GM12801 (cell line): Measurements from ENCODE around the gene WEE2.

Experiments used
- TF ChIP-seq, protein P1 (sequence below): IDR thresholded peaks from one replicate; pipeline ENCODE4 v1.5.1; 2011; ENCODE audit warnings: control low read depth; ENCODE audit not compliant: insufficient read length; ENCODE audit errors: extremely low read depth

WEE2 gene

DNA sequence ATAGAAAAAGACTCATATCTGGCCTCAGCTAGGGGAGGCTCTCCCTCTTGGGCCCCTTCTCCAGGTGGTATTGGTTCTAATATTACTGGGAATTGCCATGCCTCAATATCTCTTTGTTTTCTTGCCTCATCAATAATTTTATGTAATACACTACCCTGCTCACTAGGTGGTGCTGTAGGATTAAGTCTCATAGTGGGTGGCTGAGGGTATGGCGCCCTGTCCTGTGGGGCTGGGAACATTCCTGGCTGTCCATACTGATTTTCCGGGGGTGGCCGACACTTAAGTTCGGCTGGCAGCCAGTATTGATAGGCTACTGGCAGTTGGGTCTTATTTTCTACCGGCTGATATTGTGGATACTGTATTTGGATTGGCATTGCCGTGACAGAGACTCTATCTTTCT, 46.8 kb downstream of the WEE2 start:
- TF ChIP-seq, protein P1, sequence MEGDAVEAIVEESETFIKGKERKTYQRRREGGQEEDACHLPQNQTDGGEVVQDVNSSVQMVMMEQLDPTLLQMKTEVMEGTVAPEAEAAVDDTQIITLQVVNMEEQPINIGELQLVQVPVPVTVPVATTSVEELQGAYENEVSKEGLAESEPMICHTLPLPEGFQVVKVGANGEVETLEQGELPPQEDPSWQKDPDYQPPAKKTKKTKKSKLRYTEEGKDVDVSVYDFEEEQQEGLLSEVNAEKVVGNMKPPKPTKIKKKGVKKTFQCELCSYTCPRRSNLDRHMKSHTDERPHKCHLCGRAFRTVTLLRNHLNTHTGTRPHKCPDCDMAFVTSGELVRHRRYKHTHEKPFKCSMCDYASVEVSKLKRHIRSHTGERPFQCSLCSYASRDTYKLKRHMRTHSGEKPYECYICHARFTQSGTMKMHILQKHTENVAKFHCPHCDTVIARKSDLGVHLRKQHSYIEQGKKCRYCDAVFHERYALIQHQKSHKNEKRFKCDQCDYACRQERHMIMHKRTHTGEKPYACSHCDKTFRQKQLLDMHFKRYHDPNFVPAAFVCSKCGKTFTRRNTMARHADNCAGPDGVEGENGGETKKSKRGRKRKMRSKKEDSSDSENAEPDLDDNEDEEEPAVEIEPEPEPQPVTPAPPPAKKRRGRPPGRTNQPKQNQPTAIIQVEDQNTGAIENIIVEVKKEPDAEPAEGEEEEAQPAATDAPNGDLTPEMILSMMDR = no peak

DNA sequence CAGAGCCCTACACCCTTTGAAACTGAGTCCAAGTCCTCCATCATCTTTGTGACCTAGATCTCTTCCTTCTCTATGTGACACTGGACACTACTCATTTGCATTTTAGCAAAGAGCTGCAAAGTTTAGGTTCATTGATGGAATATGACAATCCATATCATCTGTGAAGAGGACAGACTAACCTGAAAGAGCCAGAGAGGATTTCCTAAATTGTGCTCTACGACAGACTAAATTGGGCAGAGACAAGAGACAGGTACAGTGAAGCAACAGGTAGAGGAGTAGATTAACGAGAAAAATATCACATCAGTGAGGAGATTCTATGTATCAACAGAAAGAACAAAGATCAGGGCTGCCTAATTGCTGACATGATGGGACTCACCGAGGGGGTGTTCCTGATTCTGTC, 55.6 kb downstream of the WEE2 start, which contains the start of gene TAS2R3:
TSS of gene TAS2R3 (plus strand) at position 301 of the 400 bp plus-strand sequence. CDS start at position 363, 62 bp downstream.
- TF ChIP-seq, protein P1 = no peak

DNA sequence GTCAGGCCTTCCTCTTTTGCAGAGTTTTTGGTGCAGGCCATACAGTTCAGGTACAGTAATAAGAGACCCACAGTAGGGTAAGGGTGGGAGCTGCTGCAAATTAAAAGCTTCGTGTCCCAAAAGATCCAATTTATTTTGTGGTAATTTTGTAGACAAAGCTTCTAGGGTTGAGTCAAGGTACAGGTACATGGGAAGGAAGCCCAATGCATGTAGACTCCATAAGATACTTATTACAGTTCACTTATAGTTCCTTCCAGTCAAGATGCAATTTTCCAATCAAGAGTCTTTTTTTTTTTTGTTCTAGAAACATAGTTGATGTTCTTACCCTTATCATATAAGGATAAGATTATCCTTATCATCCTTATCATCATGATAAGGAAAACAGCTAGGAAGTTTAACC, 68.2 kb downstream of the WEE2 start, which contains the start of gene TAS2R4:
TSS of gene TAS2R4 (plus strand) at position 301 of the 400 bp plus-strand sequence. CDS start 1,815 bp downstream, outside the sequence.
- TF ChIP-seq, protein P1 = no peak
